ENCODE results near the gene CTNNA1.
"Not testable (repeated sequence)": the region's sequence is repeated elsewhere in the genome, so short reads cannot be mapped to it uniquely, and the experiment has no call there.

The CTNNA1 gene

DNA sequence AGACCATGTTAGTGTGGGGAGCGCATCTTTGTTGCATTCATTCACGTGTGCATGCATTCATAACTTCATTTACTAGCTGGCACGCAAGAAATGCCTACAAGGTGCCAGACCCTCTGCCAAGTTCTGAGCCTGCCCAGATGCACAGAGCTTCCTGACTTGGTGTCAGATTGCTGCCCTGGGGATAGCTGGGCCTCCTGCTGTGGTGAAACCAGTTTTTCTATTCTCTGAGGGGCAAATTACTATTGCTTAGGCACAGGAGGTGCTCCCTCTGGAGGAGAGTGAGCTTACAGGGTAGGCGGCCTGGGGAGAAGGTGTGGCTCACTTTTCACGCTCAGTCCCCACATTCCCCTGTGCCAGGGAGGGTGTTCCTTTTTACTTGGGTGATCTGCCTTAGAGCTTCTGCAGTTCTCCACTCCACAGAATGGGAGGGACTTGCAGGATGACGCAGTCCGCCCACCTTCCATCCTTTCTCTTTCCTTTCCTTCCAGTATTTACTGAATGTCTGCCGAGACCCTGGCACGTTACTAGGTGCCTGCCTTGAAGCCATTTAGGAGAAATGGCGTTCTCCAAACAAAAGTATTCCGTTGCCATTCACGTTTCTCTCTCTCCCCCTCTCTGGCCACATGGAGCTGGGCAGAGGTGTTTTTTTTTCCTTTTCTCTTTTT lies 27.9 kb upstream of the CTNNA1 start:
- peak; percentile 92 for DNase-seq

DNA sequence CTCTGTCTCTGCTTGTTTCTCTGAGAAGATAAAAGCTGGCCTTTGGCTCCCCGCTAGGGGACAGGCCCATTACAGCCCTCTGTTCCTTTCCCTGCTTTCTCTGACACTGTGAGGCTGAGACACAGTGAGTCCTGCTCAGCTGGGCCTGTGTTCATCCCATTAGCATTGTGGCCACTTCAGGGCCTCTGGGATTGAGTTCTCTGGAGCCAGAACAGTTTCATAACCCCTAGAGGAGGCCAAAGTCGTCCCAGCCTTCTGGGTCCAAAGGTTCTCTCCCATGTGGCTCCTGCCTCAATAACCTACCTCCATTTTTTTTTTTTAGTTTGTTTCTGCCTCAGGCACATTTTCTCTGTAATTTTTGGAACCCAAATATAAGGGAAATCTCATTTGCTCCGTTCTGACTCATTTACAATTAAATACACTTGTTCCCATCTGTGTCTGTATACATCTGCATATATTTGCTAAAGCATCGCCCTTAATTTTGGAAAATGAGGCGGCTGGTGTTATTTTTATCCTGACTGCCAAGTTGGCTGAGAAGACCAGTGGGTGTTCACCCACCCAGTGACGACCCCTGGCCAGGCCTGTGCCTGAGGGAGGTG lies 27.3 kb upstream of the CTNNA1 start:
- DNase-seq, result peak; percentile 65

DNA sequence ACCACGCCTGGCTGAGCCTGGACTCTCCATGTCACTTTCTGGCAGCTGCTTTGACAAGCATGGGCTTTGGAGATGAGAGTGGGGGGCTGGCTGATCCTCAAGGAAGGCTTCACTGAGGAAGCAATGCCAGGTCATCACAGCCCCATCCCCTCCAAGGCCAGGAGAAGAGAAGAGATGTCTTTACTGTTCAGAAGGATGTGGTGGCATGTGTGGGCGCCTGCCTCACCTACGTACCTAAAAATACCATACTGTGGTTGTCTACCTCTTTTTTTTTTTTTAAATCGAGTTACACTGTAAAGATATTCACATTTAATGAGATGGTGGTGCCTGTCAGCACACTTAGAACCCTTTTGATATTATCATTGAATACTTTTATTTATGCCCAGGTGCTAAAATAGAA lies 26.4 kb upstream of the CTNNA1 start:
- DNase-seq, result no peak

DNA sequence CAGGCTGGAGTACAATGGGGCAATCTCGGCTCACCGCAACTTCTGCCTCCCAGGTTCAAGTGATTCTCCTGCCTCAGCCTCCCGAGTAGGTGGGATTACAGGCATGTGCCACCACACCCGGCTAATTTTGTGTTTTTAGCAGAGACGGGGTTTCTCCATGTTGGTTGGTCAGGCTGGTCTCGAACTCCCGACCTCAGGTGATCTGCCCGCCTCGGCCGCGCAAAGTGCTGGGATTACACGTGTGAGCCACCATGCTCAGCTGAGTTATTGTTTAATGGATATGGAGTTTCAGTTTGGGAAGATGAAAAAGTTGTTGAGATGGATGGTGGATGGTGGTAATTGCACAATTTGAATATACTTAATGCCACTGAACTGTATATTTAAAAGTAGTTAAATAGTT lies 22.7 kb upstream of the CTNNA1 start:
- DNase-seq, result not testable (repeated sequence)

DNA sequence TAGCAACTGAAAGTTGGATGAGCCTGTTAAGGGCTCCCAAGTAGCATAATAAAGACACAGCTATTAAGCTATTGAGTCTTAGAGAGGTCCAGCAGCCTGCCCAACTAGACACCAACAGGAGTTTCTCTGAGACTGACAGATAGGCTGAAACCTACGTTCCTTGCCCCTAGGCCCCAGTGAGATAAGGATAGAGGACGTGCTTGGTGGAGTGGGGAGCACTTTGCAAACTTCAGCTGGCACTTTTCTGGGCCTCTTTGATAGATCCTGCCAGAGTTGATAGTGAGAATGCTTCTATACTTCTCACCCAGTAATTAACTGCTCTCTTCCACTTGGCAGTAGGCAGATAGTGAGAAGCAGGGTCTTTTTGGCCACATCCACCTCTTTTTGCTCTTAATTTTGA lies 20.8 kb upstream of the CTNNA1 start:
- no peak for DNase-seq

DNA sequence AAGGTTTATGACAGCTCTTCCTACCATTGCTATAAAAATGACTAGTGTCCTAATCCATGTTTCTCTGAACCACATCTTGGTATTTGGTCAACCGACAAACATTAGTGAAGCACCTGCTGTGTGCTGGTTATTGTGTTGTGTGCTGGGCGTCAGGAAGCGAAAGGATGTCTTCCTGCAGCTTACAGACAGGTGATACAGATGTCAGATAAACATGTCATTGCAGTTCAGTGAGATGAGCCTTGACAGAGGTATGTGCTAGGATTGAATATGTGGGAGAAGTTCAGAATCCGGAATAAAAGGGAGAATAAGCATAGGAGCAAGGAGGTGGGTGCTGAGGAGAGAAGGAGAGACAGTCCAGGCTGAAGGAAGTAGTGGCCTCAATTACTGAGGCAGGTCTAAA lies 20.3 kb upstream of the CTNNA1 start:
- DNase-seq, result peak; percentile 49

DNA sequence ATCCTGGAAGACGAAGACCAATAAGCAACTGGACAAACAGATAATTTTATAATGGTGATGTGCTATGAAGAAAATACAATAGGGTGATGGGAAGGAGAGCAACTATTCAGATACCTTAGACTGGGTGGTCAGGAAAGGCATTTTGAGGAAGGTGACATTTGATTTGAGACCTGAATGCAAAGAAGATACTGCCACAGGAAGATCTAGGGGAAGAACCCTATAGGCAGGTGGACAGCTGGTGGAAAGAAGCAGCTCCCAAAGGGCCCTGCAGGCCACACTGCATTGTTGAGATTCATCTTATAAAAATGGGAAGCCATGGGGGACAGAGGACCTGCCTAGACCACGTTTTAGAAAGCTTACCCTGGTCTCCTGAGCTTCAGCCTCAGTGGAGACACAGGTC lies 19.7 kb upstream of the CTNNA1 start:
- DNase-seq, result no peak

DNA sequence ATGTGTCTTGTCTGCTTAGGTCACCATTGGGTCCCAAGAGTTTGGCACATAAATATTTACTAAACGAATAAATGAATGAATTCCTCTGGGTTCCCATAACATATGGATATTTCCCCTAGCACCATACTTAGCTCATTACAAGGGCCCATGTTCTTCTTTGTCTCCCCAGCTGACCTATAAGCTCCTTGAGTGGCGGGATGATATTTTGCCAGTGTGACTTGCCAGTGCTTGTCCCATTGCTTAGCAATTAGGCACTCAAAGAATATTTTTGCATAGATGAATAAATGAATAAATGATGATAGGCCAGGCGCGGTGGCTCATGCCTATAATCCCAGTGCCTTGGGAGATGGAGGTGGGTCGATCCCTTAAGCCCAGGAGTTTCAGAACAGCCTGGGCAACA lies 16.9 kb upstream of the CTNNA1 start:
- no peak for DNase-seq

DNA sequence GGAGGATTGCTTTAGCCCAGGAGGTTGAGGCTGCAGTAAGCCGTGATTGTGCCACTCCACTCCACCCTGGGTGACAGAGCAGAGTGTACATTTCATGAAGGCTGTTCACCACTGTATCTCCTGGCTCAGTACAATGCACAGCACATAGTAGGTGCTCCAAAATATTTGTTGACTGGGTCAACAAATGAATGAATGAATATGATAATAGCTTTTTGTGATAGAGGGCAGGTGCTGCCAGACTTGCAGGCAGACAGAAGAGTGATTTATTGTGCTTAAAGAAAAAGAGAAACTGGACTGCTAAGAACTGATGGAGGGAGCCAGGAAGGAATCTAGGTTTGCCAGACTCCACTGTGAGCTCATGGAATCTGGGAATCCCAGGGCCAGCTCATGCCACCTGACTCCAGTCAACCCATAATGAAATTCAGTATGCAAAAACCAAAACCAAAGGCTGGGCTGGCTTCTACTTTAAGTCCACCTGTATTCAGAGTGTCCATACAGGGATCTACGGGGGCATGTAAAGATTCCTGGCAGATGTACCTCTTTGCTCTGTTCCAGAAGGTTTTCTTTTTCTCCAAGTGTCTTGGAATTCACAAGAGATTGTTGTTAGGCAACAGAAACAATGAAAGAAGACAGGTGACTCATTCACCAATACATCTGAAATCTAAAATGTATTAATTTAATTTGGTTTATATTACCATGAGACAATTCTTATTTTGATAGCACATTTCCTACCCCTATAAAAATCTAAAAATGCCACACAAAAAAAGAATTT lies 15.5 kb upstream of the CTNNA1 start:
- peak; percentile 16 for DNase-seq

DNA sequence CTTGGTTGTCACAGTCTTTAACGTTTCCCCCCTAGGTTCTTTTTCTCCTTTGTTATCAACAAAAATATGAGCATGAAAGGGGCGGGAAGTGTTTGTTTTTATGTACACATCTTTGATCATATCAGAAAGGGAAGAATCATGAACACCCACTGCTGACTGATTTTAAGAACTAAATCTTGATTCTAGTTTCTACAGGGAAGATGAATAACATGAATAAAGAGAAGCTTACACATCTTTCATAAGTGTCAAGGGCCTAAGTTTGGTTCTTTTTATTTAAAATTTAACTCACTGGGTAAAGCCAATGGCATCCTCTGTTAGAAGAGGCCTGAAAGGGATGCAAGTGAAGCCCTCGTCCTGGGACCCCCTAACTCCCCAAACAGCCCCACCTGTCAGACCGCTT lies 14.8 kb upstream of the CTNNA1 start:
- DNase-seq, result no peak

DNA sequence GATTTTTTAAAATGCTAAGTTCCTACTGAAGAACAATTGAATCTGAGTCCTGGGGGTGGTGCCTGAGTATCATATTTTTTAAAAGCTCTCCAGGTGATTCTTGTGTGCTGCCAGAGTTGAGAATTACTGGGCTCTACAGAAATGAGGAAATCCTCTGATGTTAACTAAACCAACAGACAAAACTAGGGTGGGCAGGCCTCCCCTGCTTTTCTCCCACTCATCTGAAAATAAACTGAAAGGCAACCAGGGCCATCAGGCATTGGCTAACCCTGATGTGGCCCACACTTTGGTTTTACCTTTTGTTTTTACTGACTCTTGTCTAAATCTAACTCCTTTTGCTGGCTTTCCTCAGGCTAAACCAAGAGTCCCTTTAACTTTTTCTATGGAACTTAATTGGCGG lies 13.3 kb upstream of the CTNNA1 start:
- no peak for DNase-seq

DNA sequence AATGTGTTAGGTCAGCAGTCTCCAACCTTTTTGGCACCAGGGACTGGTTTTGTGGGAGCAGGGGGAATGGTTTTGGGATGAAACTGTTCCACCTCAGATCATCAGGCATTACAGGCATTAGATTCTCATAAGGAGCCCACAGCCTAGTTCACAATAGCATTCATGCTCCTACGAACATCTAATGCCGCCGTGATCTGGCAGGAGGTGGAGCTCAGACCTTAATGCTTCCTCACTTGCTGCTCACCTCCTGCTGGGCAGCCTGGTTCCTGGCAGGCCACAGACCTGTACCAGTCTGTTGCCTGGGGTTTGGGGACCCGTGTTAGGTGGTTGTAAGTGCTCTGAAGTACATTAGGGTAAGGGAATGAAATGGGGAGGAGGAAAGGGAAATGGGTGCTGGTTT lies 9.7 kb upstream of the CTNNA1 start:
- DNase-seq, result no peak

DNA sequence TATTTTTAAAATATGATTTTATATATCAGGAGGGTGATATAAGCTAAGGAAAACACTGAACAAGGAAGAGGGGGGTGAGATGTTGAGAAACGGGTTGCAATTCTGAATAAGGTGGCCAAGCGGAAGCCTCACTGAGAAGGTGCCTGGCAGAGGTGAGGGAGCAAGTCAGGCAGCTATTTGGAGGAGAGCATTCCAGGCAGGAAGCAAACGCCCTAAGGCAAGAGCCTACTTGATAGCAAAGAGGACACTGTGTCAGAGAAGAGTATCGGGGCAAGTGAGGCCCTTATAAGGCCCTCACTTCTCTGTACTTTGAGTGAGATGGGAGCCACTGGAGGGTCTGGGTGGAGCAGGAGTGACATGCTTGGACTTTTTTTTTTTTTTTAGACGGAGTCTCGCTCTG lies 8.0 kb upstream of the CTNNA1 start:
- no peak for DNase-seq

DNA sequence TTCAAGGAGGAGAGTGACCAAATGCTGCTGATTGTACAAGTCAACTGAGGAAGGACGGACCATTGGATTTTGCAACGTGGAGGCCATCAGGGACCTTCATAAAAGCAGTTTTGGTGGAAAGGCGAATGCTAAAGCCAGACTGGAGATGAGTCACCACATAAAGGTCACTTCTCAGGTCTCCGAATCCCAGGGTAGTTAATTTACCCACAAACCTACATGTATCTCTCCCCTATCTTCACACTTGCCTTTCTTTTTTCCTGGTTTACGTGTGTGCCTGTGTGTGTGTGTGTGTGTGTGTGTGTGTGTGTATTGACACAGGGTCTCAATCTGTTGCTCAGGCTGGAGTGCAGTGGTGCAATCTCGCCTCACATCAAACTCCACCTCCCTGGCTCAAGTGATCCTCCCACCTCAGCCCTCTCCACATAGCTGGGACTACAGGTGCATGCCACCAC lies 4.6 kb upstream of the CTNNA1 start:
- no peak for DNase-seq

DNA sequence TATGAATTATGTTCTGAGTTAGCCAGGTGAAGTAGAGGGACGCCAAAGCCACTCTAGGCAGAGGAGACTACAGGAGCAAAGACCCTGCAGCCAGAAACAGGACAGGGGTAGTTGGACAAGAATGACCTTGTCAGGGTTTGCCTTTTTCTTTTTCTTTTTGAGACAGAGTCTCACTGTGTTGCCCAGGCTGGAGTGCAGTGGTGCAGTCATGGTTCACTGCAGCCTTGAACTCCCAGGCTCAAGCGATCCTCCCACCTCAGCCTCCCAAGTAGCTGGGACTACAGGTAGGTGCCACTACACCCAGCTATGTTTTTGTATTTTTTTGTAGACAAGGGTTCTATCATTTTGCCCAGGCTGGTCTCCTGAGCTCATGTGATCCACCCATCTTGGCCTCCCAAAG lies 1.9 kb upstream of the CTNNA1 start:
- DNase-seq, result not testable (repeated sequence)

DNA sequence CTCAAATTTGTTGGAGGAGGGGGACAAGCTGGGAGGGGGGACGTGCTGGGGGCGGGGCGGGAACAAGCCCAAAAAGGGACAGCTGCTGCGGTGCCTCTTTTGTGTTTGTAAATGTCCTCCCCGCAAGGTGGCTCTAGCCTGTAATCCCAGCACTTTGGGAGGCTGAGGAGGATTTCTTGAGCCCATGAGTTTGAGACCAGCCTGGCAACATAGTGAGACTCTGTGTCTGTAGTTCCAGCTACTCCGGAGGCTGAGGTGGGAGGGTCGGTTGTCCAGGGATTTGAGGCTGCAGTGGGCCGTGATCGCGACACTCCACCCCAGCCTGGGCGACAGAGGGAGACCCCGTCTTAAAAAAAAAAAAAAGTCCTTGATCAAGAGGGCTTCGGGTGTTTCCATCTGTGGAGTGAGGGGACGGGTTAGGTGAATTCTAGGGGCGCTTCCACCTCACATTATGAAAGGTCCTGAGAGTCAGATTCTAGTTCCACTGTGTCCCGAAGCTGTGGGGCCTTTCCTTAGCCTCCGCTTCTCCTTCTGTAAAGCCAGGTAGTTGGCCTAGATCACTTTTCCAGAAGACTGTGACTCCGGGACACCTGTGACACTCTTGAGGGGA lies 779 bp upstream of the CTNNA1 start:
- DNase-seq, result no peak

DNA sequence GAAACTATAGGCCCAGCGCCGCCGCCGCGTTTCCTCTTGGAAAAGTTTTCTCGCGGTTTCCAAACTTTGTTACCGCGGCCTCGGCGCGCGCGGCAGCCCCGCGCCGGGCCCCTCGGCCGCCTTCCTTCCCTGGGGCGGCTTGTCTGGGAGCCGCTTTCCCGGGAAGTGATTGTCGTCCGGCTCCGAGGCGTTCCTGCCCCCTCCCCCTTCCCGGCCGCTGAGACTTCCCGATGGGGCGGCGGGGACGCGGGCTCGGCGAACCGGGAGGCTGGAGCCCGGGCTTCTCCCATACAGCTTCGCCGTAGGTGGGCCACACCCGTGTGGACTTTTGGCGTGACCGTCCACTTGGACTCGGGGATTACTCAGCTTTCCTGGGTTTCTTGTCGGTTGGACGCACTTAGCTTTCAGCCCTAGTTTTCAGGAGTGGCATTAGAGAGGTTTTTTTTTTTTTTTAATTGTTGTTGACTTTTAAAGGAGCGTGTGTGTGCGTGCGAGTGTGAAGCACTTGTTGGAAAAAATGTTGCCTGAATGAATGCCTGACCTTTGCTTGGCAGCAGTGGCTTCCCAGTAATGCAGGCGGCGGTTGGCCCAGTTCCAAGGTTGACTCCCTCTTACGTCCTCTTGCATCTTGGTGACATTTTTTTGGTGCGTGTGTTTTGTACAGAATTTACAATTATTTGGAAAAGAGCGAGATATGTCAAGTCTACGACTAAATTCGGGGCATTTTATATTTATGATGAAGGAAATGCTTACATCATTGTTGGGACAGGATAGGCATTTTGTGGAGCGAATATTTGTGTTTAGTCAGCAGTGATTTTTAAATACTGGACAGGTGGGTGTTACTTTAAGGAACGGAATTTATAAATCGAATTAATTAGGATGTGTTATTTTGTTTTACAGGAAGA lies 821 bp downstream of the CTNNA1 start:
- peak; percentile 76 for DNase-seq

DNA sequence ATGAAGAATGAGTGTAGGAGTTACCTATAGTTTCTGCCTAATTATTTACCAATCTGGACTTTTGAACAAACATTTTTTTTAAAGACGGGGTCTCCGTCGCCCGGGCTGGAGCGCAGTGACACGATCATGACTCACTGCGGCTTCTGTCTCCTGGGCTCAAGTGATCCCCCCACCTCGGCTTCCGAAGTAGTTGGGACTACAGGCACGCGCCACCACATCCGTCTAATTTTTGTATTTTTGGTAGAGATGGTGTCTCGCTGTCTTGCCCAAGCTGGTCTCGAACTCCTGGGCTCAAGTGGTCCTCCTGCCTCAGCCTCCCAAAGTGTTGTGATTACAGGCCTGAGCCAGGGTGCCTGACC lies 1.5 kb downstream of the CTNNA1 start:
- DNase-seq, result no peak

DNA sequence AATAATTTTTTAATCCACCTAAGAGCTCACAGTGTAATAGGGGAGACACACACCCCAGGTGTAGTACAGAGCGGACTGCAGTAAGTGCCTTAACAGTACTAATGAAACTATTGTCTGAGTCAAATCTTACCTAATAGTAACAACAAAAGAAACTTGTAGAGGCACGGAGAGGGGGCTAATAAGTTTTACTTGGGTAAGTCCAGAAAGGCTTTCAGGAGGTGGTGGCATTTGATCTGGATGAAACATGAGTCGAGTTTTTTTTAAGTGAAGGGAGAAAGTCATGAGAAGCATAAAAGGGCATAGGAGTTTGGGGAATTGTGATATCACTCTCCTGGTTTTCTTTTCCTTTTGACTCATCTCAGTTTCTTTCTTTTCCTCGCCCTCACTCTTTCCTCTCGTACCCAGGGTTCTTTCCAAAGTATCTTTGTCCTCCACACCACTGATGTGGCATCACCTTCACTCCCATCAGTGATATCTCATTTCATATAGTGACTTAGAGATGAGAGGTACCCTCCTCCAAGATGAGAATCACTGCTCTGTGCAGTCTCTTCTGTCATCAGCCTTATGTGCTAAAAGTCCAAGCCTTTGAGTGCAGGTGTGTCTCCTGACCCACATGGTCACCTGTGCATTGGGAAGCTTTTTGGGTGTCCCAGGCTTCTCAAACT lies 2.0 kb downstream of the CTNNA1 start:
- DNase-seq, result no peak

DNA sequence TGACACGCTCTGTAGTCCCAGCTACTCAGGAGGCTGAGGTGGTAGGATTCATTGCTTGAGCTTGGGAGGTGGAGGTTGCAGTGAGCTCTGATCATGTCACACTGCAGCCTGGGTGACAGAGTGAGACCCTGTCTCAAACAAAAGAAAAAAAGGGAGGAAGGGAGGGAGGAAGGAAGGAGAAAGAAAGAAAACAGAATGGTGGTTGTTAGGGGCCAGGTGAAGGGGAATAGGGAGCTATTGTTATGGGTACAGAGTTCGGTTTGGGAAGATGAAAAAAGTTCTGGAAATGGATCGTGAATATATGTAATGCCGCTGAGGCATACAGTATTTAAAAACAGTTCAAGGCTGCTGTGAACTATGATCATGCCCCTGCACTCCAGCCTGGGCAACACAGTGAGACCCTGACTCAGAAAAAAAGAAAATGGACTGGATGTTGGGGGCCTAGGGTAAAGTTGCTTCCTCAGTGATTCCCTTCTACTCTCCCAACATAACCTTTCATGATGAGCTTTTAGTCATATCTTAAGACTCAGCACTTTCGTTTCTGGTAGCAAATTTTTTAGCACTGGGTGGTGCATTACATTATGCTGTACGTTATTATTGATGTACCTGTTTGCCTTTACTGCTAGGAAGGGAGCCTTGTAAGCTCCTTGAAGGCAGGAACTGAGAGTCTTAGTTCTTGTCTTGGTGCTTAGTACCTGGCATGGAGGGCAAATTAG lies 4.0 kb downstream of the CTNNA1 start:
- no peak for DNase-seq

DNA sequence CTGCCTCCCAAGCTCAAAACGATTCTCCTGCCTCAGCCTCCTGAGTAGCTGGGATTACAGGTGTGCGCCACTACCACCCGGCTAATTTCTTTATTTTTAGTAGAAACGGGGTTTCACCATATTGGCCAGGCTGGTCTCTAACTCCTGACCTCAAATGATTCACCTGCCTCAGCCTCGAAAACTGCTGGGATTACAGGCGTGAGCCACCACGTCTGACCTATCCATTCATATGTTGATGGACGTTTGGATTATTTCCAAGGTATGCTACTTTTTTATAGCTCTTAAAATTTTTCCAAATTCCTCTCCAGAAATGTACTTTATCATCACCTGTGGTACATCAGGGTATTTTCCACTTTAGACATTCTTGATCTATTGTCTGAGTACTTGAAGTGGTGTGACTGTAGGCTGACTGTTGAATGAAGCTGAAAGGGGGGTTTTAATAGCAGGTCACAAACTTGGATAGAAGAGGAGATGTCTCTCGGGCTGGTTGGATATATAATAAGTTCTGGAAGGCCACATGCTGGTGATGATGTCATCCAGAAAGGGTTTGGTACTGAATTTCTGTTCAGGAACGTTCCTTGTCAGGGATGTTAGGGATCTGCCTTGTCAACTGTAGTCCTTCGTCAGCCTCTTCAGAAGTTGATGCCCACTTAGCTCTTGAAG lies 7.4 kb downstream of the CTNNA1 start:
- no peak for DNase-seq

Measured in NCI-H146 (cell line).